A549 (cell line): ENCODE results near the gene FILIP1L. TPM values are rescaled to one million over a fixed set of nuclear protein-coding genes. Genes with fewer than 3 reads are reported as not detected.

Experiments used
- ATAC-seq, 2 experiments: fragments of 200-7000 bp in 1 of 2; fragments of >200 bp in 1 of 2; cut with Nextera tagmentation in 1 of 2; cut with Tn5 transposase in 1 of 2; 3 replicates each; pipeline versions ENCODE4 v1.8.0 to v1.9.1; 2018 to 2020; ENCODE audit warnings: mild to moderate bottlenecking in 1 of 2, moderate library complexity in 1 of 2
- CTCF ChIA-PET: fragments of 300-600 bp; sonication (Branson Sonifier 250); formaldehyde crosslinking; extraction: SDS; loops from one replicate; lab custom pipeline; 2021; ENCODE audit warnings: antibody characterized with exemption, inconsistent platforms; lab: Yijun Ruan, JAX
- POLR2A ChIA-PET: fragments of 350-600 bp; formaldehyde crosslinking; extraction: SDS; loops from one replicate; lab custom pipeline; 2021; ENCODE audit warnings: antibody characterized with exemption, inconsistent platforms; lab: Yijun Ruan, JAX
- DNase-seq, 2 experiments: peaks; one replicate each; pipeline versions ENCODE4 v3.0.0 to v3.0.0-alpha.2; 2011 to 2016; ENCODE audit warnings: low read depth in 1 of 2, low spot score in 1 of 2
- FAIRE-seq: peaks from 2 replicates; lab custom pipeline; 2011; peaks lifted over from hg19 to GRCh38; lab: Jason Lieb, UNC
- H3K27ac ChIP-seq, 2 experiments: fragments of >200 bp; sonication (Bioruptor Twin); formaldehyde crosslinking; 3 replicates each; pipeline ENCODE4 v1.5.1; 2016 to 2017
- H3K4me1 ChIP-seq: fragments of >200 bp; sonication (Bioruptor Twin); formaldehyde crosslinking; 3 replicates; pipeline ENCODE4 v1.6.1; 2016
- H3K4me2 ChIP-seq: fragments of >200 bp; sonication (Bioruptor Twin); formaldehyde crosslinking; 3 replicates; pipeline ENCODE4 v1.6.1; 2016
- H3K4me3 ChIP-seq: fragments of >200 bp; sonication (Bioruptor Twin); formaldehyde crosslinking; 3 replicates; pipeline ENCODE4 v1.5.1; 2016
- H3K9me3 ChIP-seq: fragments of >200 bp; sonication (Bioruptor Twin); formaldehyde crosslinking; 3 replicates; pipeline ENCODE4 v1.6.1; 2016
- ATOH8 ChIP-seq: fragments of 250-450 bp; sonication (Bioruptor Pico); IDR thresholded peaks from 2 replicates; pipeline ENCODE4 v1.5.0; 2020; ENCODE audit warnings: low read depth, mild to moderate bottlenecking, moderate library complexity
- CBX2 ChIP-seq: fragments of 200-600 bp; sonication (generic); IDR thresholded peaks from 2 replicates; pipeline ENCODE4 v1.6.1; 2016; ENCODE audit warnings: low read depth, mild to moderate bottlenecking, borderline replicate concordance
- CHD4 ChIP-seq: fragments of 200-600 bp; sonication (generic); IDR thresholded peaks from 2 replicates; pipeline ENCODE4 v1.6.1; 2016; ENCODE audit warnings: antibody characterized with exemption, mild to moderate bottlenecking, borderline replicate concordance
- EP300 ChIP-seq, 2 experiments: fragments of >200 bp; sonication (Bioruptor Twin); formaldehyde crosslinking; IDR thresholded peaks; 2 replicates in 1 of 2; 3 replicates in 1 of 2; pipeline ENCODE4 v1.6.1; 2016 to 2017
- FOSB ChIP-seq: fragments of 250-450 bp; sonication (Bioruptor Pico); IDR thresholded peaks from 2 replicates; pipeline ENCODE4 v1.5.0; 2020; ENCODE audit warnings: mild to moderate bottlenecking, moderate library complexity
- FOSL2 ChIP-seq, 2 experiments: fragments of 450-650 bp in 1 of 2; fragments of >200 bp in 1 of 2; sonication (Bioruptor Twin) in 1 of 2; formaldehyde crosslinking; IDR thresholded peaks; 2 replicates each; pipeline versions ENCODE4 v1.5.0 to v1.6.1; 2016 to 2020; ENCODE audit warnings: mild to moderate bottlenecking in 1 of 2, moderate library complexity in 1 of 2
- FOXS1 ChIP-seq: fragments of 250-450 bp; sonication (Bioruptor Pico); IDR thresholded peaks from 2 replicates; pipeline ENCODE4 v1.5.0; 2020; ENCODE audit warnings: mild to moderate bottlenecking, moderate library complexity
- HDAC2 ChIP-seq: fragments of 200-600 bp; sonication (generic); IDR thresholded peaks from 2 replicates; pipeline ENCODE4 v1.6.1; 2016
- HMGXB4 ChIP-seq: fragments of 250-450 bp; sonication (Bioruptor Pico); IDR thresholded peaks from 2 replicates; pipeline ENCODE4 v1.5.0; 2021; ENCODE audit warnings: mild to moderate bottlenecking, moderate library complexity, borderline replicate concordance
- HOXA7 ChIP-seq: fragments of 250-450 bp; sonication (Bioruptor Pico); IDR thresholded peaks from 2 replicates; pipeline ENCODE4 v1.5.0; 2020; ENCODE audit warnings: mild to moderate bottlenecking, moderate library complexity
- JUN ChIP-seq, 2 experiments: fragments of >200 bp; sonication (Bioruptor Twin); formaldehyde crosslinking; IDR thresholded peaks; 2 replicates in 1 of 2; 3 replicates in 1 of 2; pipeline ENCODE4 v1.6.1; 2016 to 2017
- JUNB ChIP-seq: fragments of >200 bp; sonication (Bioruptor Twin); formaldehyde crosslinking; IDR thresholded peaks from 2 replicates; pipeline ENCODE4 v1.6.1; 2016
- KDM1A ChIP-seq: fragments of 200-600 bp; sonication (generic); IDR thresholded peaks from 2 replicates; pipeline ENCODE4 v1.6.1; 2016; ENCODE audit warnings: low read depth, mild to moderate bottlenecking
- MAX ChIP-seq: IDR thresholded peaks from 2 replicates; pipeline ENCODE4 v1.6.1; 2012
- NR3C1 ChIP-seq: fragments of >200 bp; sonication (Bioruptor Twin); formaldehyde crosslinking; IDR thresholded peaks from 3 replicates; pipeline ENCODE4 v1.6.1; 2017
- PBX3 ChIP-seq: IDR thresholded peaks from 2 replicates; pipeline ENCODE4 v1.6.1; 2012
- PHF8 ChIP-seq: fragments of 200-600 bp; sonication (generic); IDR thresholded peaks from 2 replicates; pipeline ENCODE4 v1.6.1; 2016; ENCODE audit warnings: low read depth, mild to moderate bottlenecking, antibody characterized with exemption, moderate library complexity, borderline replicate concordance
- POLR2AphosphoS2 ChIP-seq: conservative IDR thresholded peaks from 2 replicates; pipeline ENCODE4 v1.6.1; 2012; ENCODE audit warnings: low read length, improper control_type of control experiment, inconsistent platforms
- RAD21 ChIP-seq, 2 experiments: fragments of >200 bp in 1 of 2; sonication (Bioruptor Twin) in 1 of 2; formaldehyde crosslinking in 1 of 2; IDR thresholded peaks in 1 of 2; conservative IDR thresholded peaks in 1 of 2; 2 replicates in 1 of 2; 3 replicates in 1 of 2; pipeline ENCODE4 v1.6.1; 2012 to 2018; ENCODE audit warnings: inconsistent platforms in 1 of 2
- RCOR1 ChIP-seq: fragments of 150-350 bp; IDR thresholded peaks from 2 replicates; pipeline ENCODE4 v1.6.1; 2014; ENCODE audit warnings: antibody characterized with exemption, low read length, low read depth
- REST ChIP-seq: fragments of 200-600 bp; sonication (generic); IDR thresholded peaks from 2 replicates; pipeline ENCODE4 v1.6.1; 2016; ENCODE audit warnings: antibody characterized with exemption, mild to moderate bottlenecking, moderate library complexity
- SMC3 ChIP-seq: fragments of >200 bp; sonication (Bioruptor Twin); formaldehyde crosslinking; IDR thresholded peaks from 3 replicates; pipeline ENCODE4 v1.6.1; 2018; ENCODE audit warnings: inconsistent platforms
- TFCP2L1 ChIP-seq: fragments of 250-450 bp; sonication (Bioruptor Pico); IDR thresholded peaks from 2 replicates; pipeline ENCODE4 v1.5.0; 2021; ENCODE audit warnings: mild to moderate bottlenecking
- ZC3H11A ChIP-seq: fragments of 450-650 bp; IDR thresholded peaks from 2 replicates; pipeline ENCODE4 v1.6.1; 2014; ENCODE audit warnings: antibody characterized with exemption, mild to moderate bottlenecking
- ZFP36 ChIP-seq: fragments of 450-650 bp; IDR thresholded peaks from 2 replicates; pipeline ENCODE4 v1.6.1; 2014; ENCODE audit warnings: borderline replicate concordance; ENCODE audit not compliant: partially characterized antibody
- ZNF302 ChIP-seq: fragments of 250-450 bp; sonication (Bioruptor Pico); IDR thresholded peaks from 2 replicates; pipeline ENCODE4 v1.9.0; 2021; ENCODE audit warnings: inconsistent platforms, mild to moderate bottlenecking, moderate library complexity
- ZSCAN20 ChIP-seq: fragments of 250-450 bp; sonication (Bioruptor Pico); IDR thresholded peaks from 2 replicates; pipeline ENCODE4 v1.8.0; 2022; ENCODE audit warnings: mild to moderate bottlenecking, moderate library complexity
- WGBS: methylation state at CpG from one replicate; pipeline ENCODE4 v1.1.6; 2017; ENCODE audit errors: missing lambda C conversion rate; 5-methylcytosine and 5-hydroxymethylcytosine counted together
- polyA plus RNA-seq, 4 experiments: library from polyadenylated mRNA; depleted of rRNA in 3 of 4; stranded (reverse); fragments of >200 nt; fragmentation: RNase III in 1 of 4; extraction: RNeasy Plus Mini Kit Qiagen cat#74134 plus additional on column Dnase treatment in 1 of 4; gene quantifications; 2 replicates in 3 of 4; 3 replicates in 1 of 4; pipeline ENCODE4 v1.2.3, GENCODE V29; 2011 to 2017

The FILIP1L gene
- polyA plus RNA-seq, 2 of the 4 experiments (the other 2 are of a cell fraction) = 0.19 to 0.45 TPM

GRCh38 chr3:100023150-100023549, 91.2 kb downstream of the FILIP1L start:
- FAIRE-seq (no peak), ATAC-seq (no peak), DNase-seq (no peak)
- no peak overlapping the region for H3K27ac ChIP-seq
- ChIA-PET POLR2A (no interaction called here), CTCF (interaction anchor here (0.9 kb wide), 1 partner anchor 35 kb away, joined by 3 read pairs; no protein-coding TSS in a partner anchor)
- no peaks in the 10 kb centered on the region for H3K9me3 ChIP-seq
- H3K4me2 ChIP-seq = no peak overlapping the region
- H3K4me1 ChIP-seq = 0 out of 3 replicates have a peak, but pooled peaks cover 3% of the 10 kb centered on the region
- 71% methylated on average over 5 of the region's 5 CpGs for WGBS
- TF ChIP-seq FOSB (CRISPR knock-in tag) = no peak
- no peak for TF ChIP-seq FOSL2 (IDR thresholded peaks at IDR 0.05)
- no peak for TF ChIP-seq FOSL2 (CRISPR knock-in tag; IDR thresholded peaks at IDR 0.05)
- TF ChIP-seq PBX3 = no peak
- no peak for TF ChIP-seq HMGXB4 (CRISPR knock-in tag)
- TF ChIP-seq CBX2 = no peak
- no peak for TF ChIP-seq ATOH8 (CRISPR knock-in tag)
- TF ChIP-seq ZC3H11A = no peak
- TF ChIP-seq PHF8 = no peak
- no peak for TF ChIP-seq ZSCAN20
- no peak for TF ChIP-seq KDM1A
- TF ChIP-seq ZNF302 (CRISPR knock-in tag) = no peak
- TF ChIP-seq JUN (IDR thresholded peaks at IDR 0.05) = no peak
- no peak for TF ChIP-seq MAX
- no peak for TF ChIP-seq RCOR1
- TF ChIP-seq REST = no peak
- no peak for TF ChIP-seq EP300 (IDR thresholded peaks at IDR 0.05)
- TF ChIP-seq FOXS1 (CRISPR knock-in tag) = no peak
- no peak for TF ChIP-seq TFCP2L1 (CRISPR knock-in tag)
- TF ChIP-seq NR3C1 = no peak
- no peak for TF ChIP-seq SMC3
- H3K4me3 ChIP-seq = no peak overlapping the region

- no peak overlapping the region for H3K27ac ChIP-seq
- POLR2A ChIA-PET = no interaction called here
- no peak for TF ChIP-seq ZFP36
- no peak for TF ChIP-seq HOXA7 (CRISPR knock-in tag)
- TF ChIP-seq REST = no peak
- no peak for TF ChIP-seq PHF8
- TF ChIP-seq JUNB = no peak
- no peak for TF ChIP-seq EP300 (IDR thresholded peaks at IDR 0.05)
- no peak for TF ChIP-seq CHD4
- no peak for TF ChIP-seq RAD21 (conservative IDR thresholded peaks at IDR 0.05 in 1 of 2, IDR thresholded peaks at IDR 0.05 in 1 of 2)
- no peak for TF ChIP-seq ZC3H11A
- TF ChIP-seq KDM1A = no peak
- no peak for TF ChIP-seq HDAC2
- no peak for TF ChIP-seq POLR2AphosphoS2
These were observed 91.8 kb downstream of the FILIP1L start for GRCh38 chr3:100022506-100022905.

More at GRCh38 chr3:100022506-100022905, 91.8 kb downstream of the FILIP1L start:
- CTCF ChIA-PET = interaction anchor here (0.6 kb wide), 1 partner anchor 10 kb away, joined by 3 read pairs; no protein-coding TSS in a partner anchor
- ATAC-seq (no peak), DNase-seq (no peak), FAIRE-seq (no peak)
- Histone ChIP-seq H3K4me2 (no peak overlapping the region), H3K4me3 (no peak overlapping the region), H3K4me1 (0 out of 3 replicates have a peak, but pooled peaks cover 3% of the 10 kb centered on the region), H3K9me3 (no peaks in the 10 kb centered on the region)
